Suprapubic skin (tissue), 4 donors: ENCODE measurements around the gene CXCR1. TPM values are rescaled to one million over a fixed set of nuclear protein-coding genes. Genes with fewer than 3 reads are reported as not detected.

Experiments used
- DNase-seq, 2 donors: peaks; one replicate each; pipeline ENCODE4 v3.0.0-alpha.2; 2019; ENCODE audit warnings: low spot score in 2 of 2
- H3K27ac ChIP-seq: fragments of 200-600 bp; sonication (generic); one replicate; pipeline ENCODE4 v1.5.1; 2019
- H3K27me3 ChIP-seq: fragments of 200-600 bp; sonication (generic); one replicate; pipeline ENCODE4 v1.5.1; 2019
- H3K36me3 ChIP-seq: fragments of 200-600 bp; sonication (generic); one replicate; pipeline ENCODE4 v1.5.1; 2019
- H3K4me1 ChIP-seq: fragments of 200-600 bp; sonication (generic); one replicate; pipeline ENCODE4 v1.5.1; 2019
- H3K4me3 ChIP-seq: fragments of 200-600 bp; sonication (generic); one replicate; pipeline ENCODE4 v1.5.1; 2019; ENCODE audit warnings: mild to moderate bottlenecking
- H3K9me3 ChIP-seq: fragments of 200-600 bp; sonication (generic); one replicate; pipeline ENCODE4 v1.5.1; 2019
- CTCF ChIP-seq, 2 donors: fragments of 200-600 bp in 1 of 2; fragments of 450-650 bp in 1 of 2; sonication (generic) in 1 of 2; IDR thresholded peaks; one replicate each; pipeline ENCODE4 v1.5.1; 2016 to 2019; ENCODE audit warnings: antibody characterized with exemption in 2 of 2, mild to moderate bottlenecking in 1 of 2, moderate library complexity in 1 of 2
- EP300 ChIP-seq: sonication (generic); formaldehyde crosslinking; IDR thresholded peaks from one replicate; pipeline ENCODE4 v1.6.1; 2017; ENCODE audit warnings: antibody characterized with exemption
- POLR2A ChIP-seq, 2 donors: fragments of 450-650 bp; IDR thresholded peaks; one replicate each; pipeline ENCODE4 v1.6.1; 2017; ENCODE audit warnings: antibody characterized with exemption in 2 of 2, mild to moderate bottlenecking in 2 of 2, moderate library complexity in 2 of 2
- POLR2AphosphoS5 ChIP-seq, 3 donors: sonication (generic); formaldehyde crosslinking; IDR thresholded peaks; one replicate each; pipeline ENCODE4 v1.6.1; 2017; ENCODE audit warnings: antibody characterized with exemption in 3 of 3
- WGBS: methylation state at CpG from one replicate; pipeline ENCODE4 v1.1.5; 2018; 5-methylcytosine and 5-hydroxymethylcytosine counted together
- total RNA-seq, 4 donors: library from RNA; depleted of rRNA; stranded (reverse); fragments of >200 nt; gene quantifications; one replicate each; pipeline ENCODE4 v1.1.0, GENCODE V29; 2016

The CXCR1 gene
- total RNA-seq, result 1 to 10 TPM in 1 of 4 donors, under 1 TPM in 1, not detected in 2; 0.87 to 1.0 TPM

- DNase-seq, result no peak
- Histone ChIP-seq H3K4me3 (no peak within 1 kb of the TSS), H3K27me3 (no peaks in the 10 kb centered on the region), H3K4me1 (peaks cover 7% of the 10 kb centered on the region), H3K27ac (no peak within 1 kb of the TSS), H3K9me3 (no peaks in the 10 kb centered on the region), H3K36me3 (no peaks in the 10 kb centered on the region)
- 36% methylated on average over 3 of the region's 3 CpGs for WGBS
- no peak for TF ChIP-seq POLR2A (IDR thresholded peaks at IDR 0.05)
- TF ChIP-seq CTCF (IDR thresholded peaks at IDR 0.05), result no peak
- no peak for TF ChIP-seq EP300
These were observed at the start of gene CXCR1 for GRCh38 chr2:218166791-218167190. CXCR1 (minus strand) TSS chr2:218166962; CDS start chr2:218165211, 1,751 bp downstream.

DNA sequence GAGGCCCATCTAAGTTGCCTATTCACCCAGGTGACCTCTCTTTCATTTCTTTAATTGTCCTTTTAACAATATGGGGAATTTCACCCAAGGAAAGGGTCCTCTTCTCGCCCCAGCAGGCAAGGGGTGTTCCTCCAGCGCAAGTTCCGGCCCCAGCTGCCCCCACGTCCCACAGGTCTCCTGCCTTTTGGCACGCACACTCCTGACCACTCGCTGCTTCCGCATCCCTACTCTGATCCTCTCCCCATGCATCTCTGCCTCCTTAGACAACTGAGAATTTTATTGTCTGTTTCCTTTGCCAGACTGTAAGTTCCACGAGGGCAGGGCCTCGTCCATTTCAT lies 49.5 kb upstream of the CXCR1 start:
- WGBS, result 66% methylated on average over 9 of the region's 9 CpGs

DNA sequence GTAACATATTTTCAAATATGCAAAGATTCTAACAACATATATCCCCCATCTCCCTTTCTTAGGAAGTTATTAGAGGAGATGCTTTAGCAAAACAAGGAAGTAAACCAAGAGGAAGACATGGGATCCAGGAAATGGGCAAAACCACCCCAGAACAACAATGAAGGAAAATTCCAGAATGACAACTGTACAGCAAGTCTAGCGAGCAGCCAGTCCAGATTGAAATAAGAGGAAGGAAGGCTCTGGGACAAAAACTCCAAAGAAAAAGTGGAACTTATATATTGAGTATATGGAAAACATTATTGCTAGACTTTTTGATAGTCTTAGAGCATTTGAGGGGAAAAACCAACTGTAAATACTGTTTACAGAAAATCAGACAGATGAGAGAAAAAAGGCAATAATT lies 47.4 kb upstream of the CXCR1 start:
- no peaks in the 10 kb centered on the region for H3K27me3 ChIP-seq
- no peaks in the 10 kb centered on the region for H3K9me3 ChIP-seq
- WGBS, result 90% methylated on average over 1 of the region's 1 CpG
- H3K27ac ChIP-seq, result no peak overlapping the region
- no peak for TF ChIP-seq POLR2AphosphoS5 (IDR thresholded peaks at IDR 0.05)
- TF ChIP-seq EP300, result no peak
- no peak for TF ChIP-seq CTCF (IDR thresholded peaks at IDR 0.05)
- no peak for TF ChIP-seq POLR2A (IDR thresholded peaks at IDR 0.05)
- peaks cover 16% of the 10 kb centered on the region for H3K4me1 ChIP-seq
- DNase-seq, result no peak
- H3K4me3 ChIP-seq, result no peak overlapping the region
- no peaks in the 10 kb centered on the region for H3K36me3 ChIP-seq

More for the DNA sequence above, 49.5 kb upstream of the CXCR1 start:
- Histone ChIP-seq H3K36me3 (no peaks in the 10 kb centered on the region), H3K27ac (peak overlapping the region; percentile 98), H3K4me1 (peaks cover 38% of the 10 kb centered on the region), H3K4me3 (peak overlapping the region; percentile 98), H3K9me3 (no peaks in the 10 kb centered on the region), H3K27me3 (no peaks in the 10 kb centered on the region)
- peak in 1 of 2 donors; percentile 69 for DNase-seq
- TF ChIP-seq CTCF (IDR thresholded peaks at IDR 0.05), result no peak
- TF ChIP-seq POLR2AphosphoS5 (IDR thresholded peaks at IDR 0.05), result no peak
- no peak for TF ChIP-seq EP300
- no peak for TF ChIP-seq POLR2A (IDR thresholded peaks at IDR 0.05)

DNA sequence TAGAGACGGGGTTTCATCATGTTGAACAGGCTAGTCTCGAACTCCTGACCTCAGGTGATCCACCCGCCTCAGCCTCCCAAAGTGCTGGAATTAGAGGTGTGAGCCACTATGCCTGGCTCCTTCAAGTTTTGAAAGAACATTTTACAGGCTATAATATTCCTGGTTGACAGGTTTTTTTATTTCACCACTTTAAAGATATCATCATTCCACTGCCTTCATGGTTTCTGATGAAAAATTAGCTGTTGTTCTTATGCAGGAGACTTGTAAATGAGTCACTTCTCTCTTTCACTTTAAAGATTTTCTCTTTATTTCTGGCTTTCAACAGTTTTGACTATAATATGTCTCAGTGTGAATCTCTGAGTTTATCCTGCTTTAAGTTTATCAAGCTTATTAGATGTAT lies 42.3 kb upstream of the CXCR1 start:
- no peak overlapping the region for H3K27ac ChIP-seq
- no peak for TF ChIP-seq EP300
- TF ChIP-seq POLR2A (IDR thresholded peaks at IDR 0.05), result no peak
- no peak for TF ChIP-seq CTCF (IDR thresholded peaks at IDR 0.05)
- TF ChIP-seq POLR2AphosphoS5 (IDR thresholded peaks at IDR 0.05), result no peak
- H3K36me3 ChIP-seq, result no peaks in the 10 kb centered on the region
- 98% methylated on average over 3 of the region's 3 CpGs for WGBS
- H3K4me1 ChIP-seq, result no peaks in the 10 kb centered on the region
- no peaks in the 10 kb centered on the region for H3K27me3 ChIP-seq
- H3K9me3 ChIP-seq, result no peaks in the 10 kb centered on the region
- no peak for DNase-seq
- no peak overlapping the region for H3K4me3 ChIP-seq

- no peak for DNase-seq
- Histone ChIP-seq H3K27me3 (no peaks in the 10 kb centered on the region), H3K36me3 (no peaks in the 10 kb centered on the region), H3K4me1 (no peaks in the 10 kb centered on the region), H3K4me3 (no peak overlapping the region), H3K27ac (no peak overlapping the region), H3K9me3 (no peaks in the 10 kb centered on the region)
- no peak for TF ChIP-seq POLR2AphosphoS5 (IDR thresholded peaks at IDR 0.05)
- no peak for TF ChIP-seq CTCF (IDR thresholded peaks at IDR 0.05)
- no peak for TF ChIP-seq POLR2A (IDR thresholded peaks at IDR 0.05)
- no peak for TF ChIP-seq EP300
- 91% methylated on average over 3 of the region's 3 CpGs for WGBS
These were observed 35.5 kb upstream of the CXCR1 start for GRCh38 chr2:218202266-218202665.
